ENCODE results near the gene ARMC7.
"Not testable (repeated sequence)": the region's sequence is repeated elsewhere in the genome, so short reads cannot be mapped to it uniquely, and the experiment has no call there.

Gene ARMC7

DNA sequence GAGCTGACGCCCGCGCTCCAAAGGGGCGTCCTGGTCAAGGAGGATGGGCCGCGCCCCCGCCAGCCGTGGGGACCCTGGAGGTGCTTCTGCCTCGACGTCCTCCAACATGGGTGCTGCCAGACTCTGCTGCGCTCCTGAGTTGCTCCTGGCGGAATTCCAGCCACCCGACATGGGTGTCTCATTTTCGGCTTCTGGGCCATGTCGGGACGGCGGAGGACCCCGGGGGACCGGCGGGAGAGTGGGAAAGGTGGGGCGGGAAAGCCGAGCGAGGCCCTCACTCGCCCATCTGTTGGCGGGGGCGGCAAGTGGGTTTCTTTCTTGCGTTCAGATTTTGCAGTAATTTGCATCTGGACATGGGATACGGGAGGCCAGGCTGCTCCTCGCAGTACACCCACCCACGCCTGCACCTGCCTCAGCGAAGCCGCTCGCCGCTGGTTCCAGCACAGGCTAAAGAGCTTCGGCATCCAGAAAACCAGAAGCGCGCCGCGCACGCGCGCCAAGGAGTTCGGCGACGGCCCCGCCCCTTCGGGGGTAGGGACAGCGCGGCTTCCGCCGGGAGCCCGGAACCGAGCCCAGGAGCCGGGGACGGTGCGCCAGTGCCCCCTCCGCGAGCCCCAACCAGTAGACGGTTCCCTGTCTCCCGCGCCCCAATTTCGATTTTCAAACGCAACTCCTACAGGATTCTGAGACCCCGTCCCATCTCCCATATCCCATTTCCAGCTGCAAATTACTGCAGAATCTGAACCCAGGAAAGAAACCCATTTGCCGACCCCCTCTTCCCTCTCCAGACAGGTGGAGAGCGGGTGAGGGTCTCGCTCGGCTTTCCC lies at the start of gene ARMC7:
TSS of gene ARMC7 (plus strand) at position 563 of the 827 bp plus-strand sequence. CDS start 320 bp downstream, outside the sequence.
- peak; percentile 81 for DNase-seq

DNA sequence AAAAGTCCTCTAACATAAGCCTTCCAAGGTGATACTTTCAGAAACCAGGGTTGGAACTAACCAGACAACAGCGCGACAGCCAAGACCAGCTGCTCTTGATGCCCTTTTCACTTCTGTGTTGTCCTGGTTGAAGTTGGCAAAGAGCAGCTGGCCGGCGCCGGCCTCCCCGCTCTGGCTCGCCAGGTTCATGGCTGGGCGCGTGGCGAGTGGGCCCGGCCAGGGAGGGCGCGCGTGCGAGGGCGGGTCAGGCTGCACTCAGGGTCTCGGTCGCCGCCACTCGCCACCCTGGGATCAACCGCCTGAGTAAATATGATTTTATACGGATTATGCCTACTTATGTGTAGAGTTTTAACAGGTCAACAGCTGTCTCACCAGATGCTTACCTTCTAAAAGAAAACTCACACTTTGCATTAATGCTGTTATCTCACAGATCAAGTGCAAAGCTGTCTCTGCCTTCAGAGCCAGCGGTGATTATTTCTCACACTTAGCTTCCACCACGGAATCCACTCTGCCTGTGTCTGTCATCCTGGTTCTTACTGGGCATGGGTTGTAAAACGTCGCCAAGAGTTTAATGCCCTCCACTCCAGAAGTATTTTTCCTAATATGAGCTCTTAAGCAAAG lies 49.2 kb upstream of the ARMC7 start:
- DNase-seq, result no peak

DNA sequence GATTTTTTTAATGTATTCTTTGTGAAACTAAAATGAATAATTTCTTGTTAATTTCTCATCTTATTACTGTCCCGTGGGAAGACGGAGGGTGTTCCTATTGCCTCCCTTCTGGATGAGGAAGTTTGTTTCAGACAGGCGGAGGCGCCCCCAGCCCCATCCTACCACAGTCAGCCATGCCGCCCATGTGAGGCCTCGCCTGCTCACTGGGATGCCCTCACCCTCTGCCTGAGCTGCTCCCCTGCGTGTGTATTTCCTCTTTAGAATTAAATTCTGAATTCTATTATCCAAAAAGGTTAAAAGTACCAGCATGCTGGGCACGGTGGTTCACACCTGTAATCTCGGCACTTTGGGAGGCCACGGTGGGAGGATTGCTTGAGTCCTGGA lies 48.7 kb upstream of the ARMC7 start:
- DNase-seq, result no peak

DNA sequence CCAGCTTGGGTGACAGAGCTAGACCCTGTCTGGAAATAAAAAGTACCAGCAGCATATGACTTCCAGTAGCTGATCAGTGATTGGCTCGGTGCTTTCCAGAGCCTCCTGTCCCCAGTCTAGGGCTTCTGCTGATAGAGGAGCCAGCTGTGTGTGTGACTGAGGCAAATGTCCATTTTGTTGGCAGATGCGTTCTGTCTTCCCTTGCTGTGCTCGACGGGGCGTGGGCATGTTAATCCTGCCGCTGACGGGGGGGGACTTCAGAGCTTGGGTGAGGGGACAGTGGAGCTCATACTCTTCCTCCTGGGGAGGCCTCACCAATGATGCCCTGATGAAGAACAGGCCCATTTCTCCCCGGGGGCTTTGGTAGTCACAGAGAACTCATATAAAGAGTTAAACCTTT lies 48.2 kb upstream of the ARMC7 start:
- DNase-seq, result no peak

DNA sequence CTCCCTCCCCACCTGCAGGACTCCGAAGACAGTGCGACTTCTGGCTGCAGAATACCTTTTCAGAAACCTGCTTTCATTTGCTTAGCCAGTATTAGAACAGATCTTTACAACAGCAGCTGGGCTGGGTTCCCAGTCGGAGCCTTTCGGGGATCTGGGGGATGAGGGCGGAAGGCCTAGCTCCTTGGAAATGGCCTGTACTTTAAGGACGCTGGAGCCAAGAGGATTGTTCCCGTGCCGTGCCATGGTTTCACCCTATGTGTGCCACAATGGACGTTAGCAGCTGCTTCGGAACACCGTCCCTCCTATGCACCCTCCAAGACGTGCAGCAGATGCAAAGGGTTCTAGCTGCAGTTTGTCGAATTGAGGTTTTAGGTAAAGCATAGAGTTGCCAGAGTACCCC lies 46.6 kb upstream of the ARMC7 start:
- DNase-seq, result no peak

DNA sequence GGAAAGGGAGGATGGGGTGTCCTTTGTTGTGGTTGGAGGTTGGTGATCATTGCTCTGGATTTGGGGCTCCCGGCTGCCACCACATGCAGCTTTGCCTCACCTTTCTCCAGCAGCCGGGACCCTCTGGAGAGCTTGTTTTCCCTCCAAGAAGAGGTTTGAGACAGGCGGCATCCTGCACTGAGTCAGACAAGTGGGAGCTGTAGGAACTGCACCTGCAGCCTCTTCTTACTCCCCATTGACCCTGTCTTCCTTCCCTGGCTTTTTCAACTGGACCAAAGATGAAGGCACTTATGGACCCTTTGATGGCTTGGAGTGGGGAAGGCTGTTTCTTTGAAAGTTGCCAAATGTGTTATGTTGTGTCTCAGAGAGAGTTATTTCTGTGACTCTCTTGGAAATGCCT lies 46.1 kb upstream of the ARMC7 start:
- DNase-seq, result no peak

DNA sequence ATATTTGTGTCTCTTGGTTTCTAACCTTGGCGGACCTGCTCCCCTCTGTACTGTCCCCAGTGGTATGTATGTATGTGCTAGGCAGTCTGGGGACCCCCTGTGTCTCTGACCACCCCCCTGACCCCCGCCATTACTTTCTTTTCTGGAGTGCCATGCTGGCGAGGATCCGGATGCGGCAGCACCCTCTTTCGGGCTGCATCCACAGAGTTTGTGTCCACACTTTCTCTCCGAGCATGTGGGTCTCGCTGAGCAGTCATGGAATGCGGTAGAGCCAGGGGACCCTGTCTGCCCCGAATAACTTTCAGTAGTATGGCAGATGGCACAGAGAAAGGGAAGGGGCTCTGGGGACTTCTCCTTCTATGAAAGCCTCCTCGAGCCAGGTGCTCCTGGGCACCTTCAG lies 45.7 kb upstream of the ARMC7 start:
- no peak for DNase-seq

DNA sequence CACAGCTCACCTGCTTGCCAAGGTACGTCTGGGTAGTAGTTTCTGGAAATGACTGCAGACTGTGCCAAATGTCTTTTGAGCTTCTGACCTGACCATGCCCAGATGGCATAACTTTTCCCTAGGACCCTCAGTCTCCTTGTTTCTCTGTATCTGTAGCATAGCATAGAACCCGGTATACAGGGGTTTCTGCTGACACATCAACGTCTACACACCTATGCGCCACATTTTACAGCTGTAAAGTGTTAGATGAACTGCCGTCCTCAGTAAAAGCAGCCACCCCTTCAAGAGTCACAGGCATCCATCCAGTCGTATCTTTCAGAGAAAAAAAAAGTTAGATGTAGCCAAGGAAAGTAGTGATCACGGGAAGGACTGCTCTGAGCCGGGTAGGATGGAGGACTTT lies 45.3 kb upstream of the ARMC7 start:
- DNase-seq, result no peak

DNA sequence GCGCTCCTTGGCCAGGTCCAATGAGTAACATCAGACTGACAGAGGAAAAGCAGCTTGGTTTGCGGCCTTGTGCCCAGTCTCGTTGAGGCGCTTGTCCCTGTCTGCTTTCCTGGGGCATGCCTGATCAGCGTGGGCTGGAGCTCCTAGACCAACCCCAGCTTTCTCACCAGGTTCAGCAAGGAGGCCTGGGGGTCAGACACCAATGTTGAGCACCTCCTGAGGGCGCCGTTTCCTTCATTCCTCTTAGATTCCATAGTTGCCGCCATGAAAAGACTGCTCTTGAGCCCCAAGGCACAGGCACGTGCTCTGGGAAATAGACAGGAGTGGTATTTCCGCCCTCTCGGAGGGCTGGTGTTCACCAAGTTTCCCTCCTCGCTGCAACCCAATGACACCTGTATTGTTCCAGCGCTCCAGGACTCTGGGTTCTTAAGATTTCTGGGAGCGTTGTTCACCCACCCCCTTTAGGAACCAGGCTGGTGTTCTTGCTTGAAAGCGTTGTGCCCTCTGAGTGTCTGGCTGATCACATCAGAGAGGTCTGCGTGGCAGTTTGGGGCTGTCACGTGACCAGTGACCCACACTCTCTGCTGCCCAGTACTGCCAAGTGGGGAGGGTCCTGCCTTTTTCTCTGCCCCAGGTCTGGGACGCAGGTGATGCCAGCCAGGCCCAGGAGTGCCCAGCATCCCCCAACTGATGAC lies 44.8 kb upstream of the ARMC7 start:
- no peak for DNase-seq

DNA sequence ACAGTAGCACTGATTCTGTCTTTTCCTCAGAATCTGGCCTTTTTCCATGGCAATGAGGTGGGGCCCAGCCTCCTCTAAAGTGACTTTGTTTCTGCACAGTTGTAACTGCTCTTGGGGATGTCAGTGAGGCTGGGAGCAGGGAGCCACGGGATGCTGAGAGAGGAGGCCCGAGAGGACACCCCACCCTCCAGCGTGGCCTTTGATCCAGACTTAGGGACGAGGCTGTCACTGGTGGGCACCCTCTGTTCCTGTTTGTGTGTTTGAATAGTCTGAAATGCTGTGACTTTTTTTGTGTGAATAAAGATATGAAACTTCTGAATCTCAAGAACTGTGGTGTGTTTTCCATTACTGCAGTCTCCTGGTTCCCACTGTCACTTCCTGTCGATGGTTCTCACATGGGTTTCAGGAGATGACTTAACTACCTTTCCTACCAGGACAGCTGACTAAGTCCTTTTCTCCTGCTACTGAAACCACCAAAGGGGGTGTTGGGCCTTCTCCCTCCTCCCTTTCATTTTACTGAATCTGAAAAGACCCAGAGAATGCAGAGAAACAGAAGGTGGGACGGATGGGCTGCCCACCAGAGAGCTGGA lies 44.1 kb upstream of the ARMC7 start:
- no peak for DNase-seq

DNA sequence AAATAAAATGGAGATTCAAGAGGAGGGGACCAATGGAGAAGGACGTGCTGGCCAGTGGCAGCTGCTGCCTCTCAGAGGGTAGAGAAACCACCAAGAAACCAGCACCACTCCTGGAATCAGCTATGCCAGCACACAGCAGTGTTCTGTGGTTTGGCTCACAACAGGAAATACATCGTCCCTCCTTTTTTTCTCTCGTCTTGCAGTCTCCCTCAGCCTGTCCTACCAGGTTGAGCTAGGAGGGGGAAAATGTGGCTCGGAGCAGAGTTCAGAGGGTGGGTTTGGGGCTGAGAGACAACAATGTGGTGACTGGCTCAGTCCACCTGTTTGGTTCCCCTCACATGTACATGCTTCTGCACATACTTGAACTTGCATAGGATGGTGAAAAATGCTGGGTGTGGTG lies 41.9 kb upstream of the ARMC7 start:
- no peak for DNase-seq

DNA sequence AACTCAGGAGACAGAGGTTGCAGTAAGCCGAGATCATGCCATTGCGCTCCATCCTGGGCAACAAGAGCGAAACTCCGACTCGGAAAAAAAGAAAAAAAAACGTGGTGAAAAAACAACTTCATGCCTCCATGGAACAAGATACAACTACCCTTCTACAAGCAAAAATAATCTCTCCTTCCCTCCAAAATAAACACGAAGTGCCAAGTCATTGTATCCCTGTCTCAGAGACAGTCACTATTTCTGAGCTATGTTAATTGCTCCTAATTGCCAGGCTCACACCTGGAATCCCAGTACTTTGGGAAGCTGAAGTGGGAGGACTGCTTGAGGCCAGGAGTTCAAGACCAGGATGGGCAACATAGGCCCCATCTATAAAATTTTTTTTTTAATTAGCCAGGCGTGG lies 41.0 kb upstream of the ARMC7 start:
- no peak for DNase-seq

DNA sequence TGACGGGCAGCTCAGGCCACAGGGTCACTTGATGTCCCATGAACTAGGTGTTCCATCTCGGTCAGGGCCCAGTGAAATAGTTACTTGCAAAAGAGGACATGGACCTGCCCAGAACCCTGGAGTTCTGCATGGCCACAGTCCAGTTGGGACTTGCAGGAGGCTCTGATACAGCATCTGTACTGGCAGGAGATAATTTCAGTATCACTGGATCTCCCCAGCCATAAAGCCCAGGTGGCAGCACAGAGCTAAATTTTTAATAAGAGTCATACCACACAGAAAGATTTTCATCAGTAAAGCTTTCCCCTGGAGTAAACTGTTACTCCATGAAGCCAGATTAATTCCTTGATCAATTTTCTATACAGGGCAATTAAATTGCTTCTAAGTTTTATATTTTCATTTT lies 40.0 kb upstream of the ARMC7 start:
- DNase-seq, result peak; percentile 9

DNA sequence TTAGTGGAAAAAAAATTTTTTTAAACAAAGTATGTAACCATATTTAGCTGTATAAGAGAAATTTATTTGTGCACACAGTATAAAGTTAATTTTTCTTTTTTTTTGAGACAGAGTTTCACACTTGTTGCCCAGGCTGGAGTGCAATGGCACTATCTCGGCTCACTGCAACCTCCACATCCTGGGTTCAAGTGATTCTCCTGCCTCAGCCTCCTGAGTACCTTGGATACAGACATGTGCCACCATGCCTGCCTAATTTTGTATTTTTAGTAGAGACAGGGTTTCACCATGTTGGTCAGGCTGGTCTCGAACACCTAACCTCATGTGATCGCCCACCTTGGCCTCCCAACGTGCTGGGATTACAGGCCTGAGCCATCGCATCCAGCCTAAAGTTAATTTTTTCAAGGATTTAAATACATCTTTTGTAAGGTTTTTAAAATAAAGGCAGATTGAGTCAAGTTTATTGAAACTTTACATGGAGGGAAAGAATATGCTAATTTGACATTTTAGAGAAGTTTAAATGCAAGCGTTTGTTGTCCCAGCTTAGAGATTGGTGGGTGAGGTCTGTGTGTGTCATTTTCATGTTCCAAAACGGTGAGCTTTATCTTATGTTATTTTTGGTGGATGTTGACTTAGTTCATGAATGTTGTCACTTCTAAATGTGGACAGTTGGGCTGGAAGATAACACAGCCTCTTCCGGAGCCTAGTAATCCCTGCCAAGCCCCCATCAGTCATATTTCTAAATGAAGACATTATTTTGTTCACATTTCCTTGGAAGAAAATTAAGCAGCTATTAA lies 38.1 kb upstream of the ARMC7 start:
- DNase-seq, result not testable (repeated sequence)

DNA sequence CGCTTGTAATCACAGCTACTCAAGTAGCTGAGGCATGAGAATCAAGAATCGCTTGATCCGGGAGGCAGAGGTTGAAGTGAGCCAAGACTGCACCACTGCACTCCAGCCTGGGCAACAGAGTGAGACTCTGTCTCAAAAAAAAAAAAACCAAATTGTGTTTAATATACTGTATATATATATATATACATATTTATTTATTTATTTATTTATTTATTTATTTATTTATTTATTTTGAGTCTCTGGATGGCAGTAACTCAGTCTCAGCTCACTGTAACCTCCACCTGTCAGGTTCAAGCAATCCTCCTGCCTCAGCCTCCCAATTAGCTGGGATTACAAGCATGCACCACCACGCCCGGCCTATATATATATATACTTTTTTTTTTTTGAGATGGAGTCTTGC lies 36.9 kb upstream of the ARMC7 start:
- DNase-seq, result not testable (repeated sequence)

DNA sequence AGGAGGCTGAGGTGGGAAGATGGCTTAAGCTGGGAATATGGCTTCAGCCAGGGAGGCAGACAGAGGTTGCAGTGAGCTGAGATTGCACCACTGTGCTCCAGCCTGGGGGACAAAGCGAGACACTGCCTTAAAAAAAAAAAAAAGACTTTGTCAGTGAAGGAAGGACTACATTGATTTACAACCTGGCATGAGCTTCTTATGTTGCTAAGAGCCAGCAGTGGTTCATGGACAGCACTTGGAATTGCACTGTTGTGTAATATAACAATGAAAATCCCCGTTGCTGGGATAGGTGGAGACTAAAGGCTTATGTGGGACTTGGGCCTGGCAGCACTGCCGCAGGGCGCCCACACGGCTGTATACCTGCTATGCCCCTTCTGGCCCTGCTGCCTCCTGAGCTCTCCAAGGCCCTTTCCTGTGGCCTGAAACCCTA lies 36.1 kb upstream of the ARMC7 start:
- no peak for DNase-seq

DNA sequence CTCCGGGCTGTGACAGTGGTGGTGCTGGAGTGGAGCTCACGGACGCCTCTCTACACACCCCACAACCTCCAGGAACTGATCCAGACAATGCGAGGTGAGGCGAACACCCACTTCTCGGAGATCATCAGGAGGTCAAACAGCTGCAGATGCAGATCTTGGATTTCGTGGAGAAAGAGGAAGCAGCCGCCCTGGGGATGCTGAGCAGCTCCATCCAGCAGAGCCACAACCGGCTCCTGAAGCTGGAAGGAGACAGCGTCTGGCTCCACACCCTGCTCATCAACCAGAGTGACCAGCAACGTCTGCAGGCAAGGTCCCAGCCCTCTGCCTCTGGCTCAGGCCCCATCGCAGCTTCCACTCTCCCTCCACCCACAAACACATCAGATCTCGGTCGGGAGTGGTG lies 35.2 kb upstream of the ARMC7 start:
- DNase-seq, result no peak

DNA sequence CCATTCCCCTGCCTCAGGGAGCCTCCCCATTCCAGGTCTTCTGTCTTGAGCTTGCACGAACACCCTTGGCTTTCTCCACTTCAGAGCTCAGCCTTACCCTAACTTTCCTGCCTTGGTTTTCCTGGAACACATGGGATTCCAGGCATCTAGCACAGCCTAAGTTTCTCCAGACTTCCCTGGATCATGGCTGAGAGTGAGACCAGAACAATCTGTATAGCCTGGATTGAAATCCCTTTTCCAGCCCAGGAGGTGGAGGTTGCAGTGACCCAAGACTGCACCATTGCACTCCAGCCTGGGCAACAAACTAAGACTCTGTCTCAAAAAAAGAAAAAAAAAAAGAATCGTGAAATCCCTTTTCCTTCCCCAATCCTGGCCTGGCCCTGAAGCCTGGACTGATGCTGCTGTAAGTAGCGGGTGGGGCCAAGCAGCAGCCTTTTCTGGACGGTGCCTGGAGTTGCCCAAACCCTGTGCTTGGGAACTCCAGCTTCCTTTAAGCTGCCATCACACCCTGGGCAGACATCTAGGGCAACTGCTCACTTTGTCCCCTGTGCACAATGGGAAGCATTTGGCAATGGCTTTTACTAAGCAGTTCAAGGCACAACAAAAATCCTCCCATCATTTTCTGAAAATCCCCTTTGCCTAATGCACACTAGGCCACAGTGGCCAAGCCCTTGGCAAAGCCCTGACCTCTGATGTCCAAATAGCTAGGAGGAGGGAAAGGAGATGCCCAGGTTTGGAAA lies 34.0 kb upstream of the ARMC7 start:
- DNase-seq, result no peak

DNA sequence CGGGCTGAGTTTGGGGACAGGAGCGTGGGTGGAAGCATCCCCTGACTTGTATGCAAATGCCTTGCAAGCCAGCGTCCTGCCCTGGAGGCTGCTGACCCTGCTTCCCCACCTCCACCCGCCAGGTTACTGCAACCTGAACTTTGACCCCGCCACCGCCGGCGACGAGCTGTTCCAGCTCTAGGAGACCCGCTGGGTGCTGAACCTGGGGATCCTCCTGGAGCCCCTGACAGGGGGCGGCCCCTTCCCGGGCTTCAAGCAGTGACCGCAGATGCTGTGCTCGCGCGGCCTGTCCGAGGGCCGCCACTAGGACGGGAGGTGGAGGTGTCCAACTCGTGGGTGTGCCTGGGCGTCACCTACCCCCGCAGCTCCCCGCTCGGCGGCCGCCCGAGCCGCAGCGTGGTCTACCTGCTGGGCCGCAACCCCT lies 32.7 kb upstream of the ARMC7 start:
- DNase-seq, result no peak

DNA sequence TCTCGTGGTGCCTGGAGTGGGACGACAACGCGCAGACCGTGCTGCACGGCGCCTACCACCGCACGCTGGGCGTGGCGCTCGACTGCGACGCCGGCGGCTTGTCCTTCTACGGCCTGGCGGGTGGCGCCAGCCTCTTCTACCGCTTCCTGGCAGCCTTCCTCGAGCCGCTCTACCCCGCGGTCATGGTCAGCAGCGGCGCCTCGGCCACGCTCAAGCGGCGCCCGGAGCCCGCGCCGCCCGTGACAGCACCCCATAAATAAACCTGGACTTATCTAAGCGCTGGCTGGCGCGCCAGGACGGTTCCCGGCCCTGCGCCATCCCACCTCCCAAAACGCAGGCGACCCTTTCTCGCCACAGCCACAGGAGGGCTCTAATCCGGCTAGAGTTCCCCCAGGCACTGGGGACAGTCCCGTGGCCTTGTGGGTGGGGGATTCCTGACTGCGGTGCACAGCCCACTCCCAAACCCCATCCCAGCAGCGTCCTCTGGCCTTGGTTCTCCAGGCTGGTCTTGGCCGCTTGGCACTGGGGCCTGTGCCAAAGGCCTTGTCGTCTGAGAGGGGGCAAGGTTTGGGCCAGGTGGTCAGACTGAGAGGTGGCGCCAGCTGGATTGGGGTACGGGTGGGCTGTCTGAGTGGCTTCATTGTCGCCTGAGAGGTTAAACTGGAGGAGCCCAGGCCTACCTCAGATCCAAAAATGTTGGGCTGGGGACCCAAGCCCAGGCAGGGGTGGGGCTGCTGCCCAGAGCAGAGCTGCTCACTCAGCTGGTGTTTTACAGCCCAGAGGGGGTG lies 32.1 kb upstream of the ARMC7 start:
- DNase-seq, result no peak

All from NCI-H526 treated with DMSO at 0.1 percent for 48 hours (cell line).